Skin of body (tissue), 3 donors: ENCODE measurements around the gene CARD6. TPM values are rescaled to one million over a fixed set of nuclear protein-coding genes. Genes with fewer than 3 reads are reported as not detected.
"Not testable (repeated sequence)": the region's sequence is repeated elsewhere in the genome, so short reads cannot be mapped to it uniquely, and the experiment has no call there.

Experiments used
- DNase-seq: peaks from one replicate; lab custom pipeline; 2025; lab: John Stamatoyannopoulos, UW
- small RNA-seq: library from RNA; depleted of rRNA; stranded (forward); fragments of <200 nt; gene quantifications from one replicate; pipeline ENCODE3, GENCODE V24; 2014; ENCODE audit warnings: low replicate concordance
- total RNA-seq: library from RNA; depleted of rRNA; stranded (reverse); fragments of >200 nt; gene quantifications from one replicate; pipeline ENCODE4 v1.2.3, GENCODE V29; 2014

The CARD6 gene
- total RNA-seq, 1 donor from 2014 or later = 3.9 TPM

DNA sequence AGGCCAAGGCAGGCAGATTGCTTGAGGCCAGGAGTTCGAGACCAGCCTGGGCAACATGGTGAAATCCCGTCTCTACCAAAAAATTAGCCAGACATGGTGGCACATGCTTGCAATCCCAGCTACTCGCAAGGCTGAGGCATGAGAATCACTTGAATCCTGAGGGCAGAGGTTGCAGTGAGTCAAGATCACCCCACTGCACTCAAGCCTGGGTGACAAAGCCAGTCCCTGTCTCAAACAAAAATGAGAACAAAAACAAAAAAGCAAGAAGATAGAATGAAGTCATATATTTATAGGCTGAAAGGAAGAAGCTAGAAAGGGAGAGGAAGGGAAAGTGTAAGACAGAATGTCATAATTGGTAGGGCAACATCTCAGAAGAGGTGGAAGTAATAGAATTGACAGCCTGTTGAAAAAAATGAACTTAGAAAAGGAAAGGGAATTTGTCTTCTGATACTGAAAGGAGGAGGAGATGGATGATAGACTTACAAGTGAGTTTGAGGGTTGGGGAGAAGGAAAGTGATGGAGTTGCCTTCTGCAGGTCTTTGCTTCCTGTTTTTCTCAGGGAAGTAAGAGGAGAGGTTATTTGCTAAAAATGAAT, 32.2 kb downstream of the CARD6 start:
- no peak for DNase-seq

GRCh38 chr5:40875958-40876357, 34.8 kb downstream of the CARD6 start:
- no peak for DNase-seq

DNA sequence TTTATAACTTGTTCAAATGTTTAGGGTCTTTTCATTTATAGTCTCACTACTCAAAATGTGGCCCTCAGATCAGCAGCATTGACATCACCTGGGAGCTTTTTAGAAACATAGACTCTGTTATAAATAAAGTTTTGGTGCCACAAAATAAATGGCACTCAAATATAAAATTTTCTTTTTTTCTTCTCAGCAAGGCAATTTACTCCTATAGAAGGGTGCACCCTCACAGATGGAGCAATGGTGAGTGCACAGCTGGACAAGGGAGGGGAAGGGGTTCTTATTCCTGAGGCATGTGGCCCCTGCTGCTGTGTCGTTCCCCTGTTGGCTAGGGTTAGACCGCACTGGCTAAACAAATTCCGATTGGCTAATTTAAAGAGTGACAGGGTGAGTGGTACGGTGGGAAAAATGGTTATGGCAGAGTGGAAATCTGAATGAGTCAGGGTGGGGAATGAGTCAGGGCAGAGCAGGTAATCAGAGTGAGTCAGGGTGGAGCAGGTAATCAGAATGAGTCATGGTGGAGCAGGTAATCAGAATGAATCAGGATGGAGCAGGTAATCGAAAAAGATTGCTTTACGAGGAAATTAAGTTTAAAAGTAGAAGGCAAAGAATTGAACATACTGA, 36.3 kb downstream of the CARD6 start:
- no peak for DNase-seq

DNA sequence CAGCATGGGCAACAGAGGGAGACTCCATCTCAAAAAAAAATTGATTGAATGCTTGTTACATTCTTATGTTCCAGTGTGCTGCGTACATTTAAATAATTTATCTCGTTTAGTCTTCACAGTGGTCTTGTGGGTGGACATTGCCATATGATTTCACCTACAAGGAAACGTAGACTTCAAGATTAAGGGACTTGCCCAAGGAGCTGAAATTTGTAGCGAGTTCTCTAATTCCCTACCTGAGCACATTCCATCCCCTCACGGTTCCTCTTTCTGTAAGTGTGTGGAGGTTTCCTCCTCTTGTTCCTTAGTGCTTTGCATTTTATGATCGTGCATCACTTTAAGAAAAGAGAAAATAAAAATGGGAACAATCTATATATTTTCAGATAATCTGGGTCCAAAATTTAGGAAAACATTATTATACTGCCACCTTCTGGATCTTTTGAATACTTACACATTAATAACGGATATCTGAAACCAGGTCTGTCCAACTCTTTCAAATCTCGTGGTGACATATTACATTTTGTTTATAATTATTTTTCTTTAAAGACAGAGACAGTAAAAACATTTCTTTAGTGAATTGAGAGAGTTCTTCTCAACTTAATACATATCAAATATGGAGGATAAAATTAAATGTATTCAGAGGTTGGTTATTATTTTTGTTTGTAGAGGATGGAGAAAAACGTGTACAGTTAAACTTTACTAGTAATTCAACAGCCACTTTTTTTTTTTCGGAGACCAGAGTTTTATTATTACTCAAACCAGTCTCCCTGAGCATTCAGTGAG, 38.2 kb downstream of the CARD6 start:
- DNase-seq = no peak

GRCh38 chr5:40882291-40882690, 41.1 kb downstream of the CARD6 start:
- no peak for DNase-seq

DNA sequence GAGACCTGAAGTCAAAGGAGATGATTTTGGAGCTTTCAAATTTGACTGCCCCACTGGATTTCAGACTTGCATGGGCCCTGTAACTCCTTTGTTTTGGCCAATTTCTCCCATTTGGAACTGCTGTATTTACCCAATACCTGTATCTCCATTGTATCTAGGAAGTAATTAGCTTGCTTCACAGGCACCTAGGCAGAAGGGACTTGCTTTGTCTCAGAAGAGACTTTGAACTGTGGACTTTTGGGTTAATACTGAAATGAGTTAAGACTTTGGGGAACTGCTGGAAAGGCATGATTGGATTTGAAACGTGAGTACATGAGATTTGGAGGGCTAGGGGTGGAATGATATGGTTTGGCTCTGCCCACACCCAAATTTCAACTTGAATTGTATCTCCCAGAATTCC, 41.9 kb downstream of the CARD6 start:
- not testable (repeated sequence) for DNase-seq

DNA sequence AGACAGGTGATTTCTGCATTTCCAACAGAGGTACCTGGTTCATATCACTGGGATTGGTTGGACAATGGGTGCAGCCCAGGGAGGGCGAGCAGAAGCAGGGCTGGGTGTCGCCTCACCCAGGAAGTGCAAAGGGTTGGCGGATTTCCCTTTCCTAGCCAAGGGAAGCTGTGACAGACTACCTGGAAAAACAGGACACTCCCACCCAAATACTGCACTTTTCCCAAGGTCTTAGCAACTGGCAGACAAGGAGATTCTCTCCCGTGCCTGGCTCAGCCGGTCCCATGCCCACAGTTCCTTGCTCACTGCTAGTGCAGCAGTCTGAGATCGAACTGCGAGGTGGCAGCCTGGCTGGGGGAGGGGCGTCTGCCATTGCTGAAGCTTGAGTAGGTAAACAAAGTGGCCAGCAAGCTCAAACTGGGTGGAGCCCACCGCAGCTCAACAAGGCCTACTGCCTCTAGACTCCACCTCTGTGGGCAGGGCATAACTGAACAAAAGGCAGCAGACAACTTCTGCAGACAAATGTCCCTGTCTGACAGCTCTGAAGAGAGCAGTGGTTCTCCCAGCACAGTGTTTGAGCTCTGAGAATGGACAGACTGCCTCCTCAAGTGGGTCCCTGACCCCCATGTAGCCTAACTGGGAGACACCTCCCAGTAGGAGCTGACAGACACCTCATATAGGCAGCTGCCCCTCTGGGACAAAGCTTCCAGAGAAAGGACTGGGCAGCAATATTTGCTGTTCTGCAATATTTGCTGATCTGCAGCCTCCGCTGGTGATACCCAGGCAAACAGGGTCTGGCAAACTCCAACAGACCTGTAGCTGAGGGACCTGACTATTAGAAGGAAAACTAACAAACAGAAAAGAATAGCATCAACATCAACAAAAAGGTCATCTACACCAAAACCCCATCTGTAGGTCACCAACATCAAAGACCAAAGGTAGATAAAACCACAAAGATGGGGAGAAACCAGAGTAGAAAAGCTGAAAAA, 54.6 kb downstream of the CARD6 start:
- DNase-seq = not testable (repeated sequence)

GRCh38 chr5:40904205-40904993, 63.2 kb downstream of the CARD6 start:
- peak; percentile 2 for DNase-seq

GRCh38 chr5:40904994-40905306, 63.8 kb downstream of the CARD6 start:
- no peak for DNase-seq

GRCh38 chr5:40906351-40906751, 65.2 kb downstream of the CARD6 start:
- no peak for DNase-seq

DNA sequence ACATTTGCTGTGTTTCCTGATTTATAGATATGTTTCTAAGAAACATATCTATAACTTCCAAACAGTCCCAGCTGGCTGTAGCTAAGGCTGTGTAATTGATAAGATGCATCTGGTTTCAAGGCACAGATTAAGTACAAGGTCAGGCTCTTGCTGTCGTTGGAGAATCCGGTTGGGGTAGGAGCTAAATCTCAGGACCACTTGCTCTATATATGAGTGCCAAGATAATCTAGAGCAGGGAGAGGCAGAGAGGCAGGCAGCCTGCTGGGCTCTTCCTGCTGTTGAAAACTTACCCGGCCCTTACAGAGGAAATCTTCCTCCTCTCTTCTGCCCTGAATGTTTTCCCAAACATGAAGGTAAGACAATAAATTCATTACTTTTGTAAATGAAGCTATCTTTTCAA, 68.1 kb downstream of the CARD6 start, which contains the start of gene C7:
TSS of gene C7 (plus strand) at position 234 of the 400 bp plus-strand sequence. CDS start at position 348, 114 bp downstream.
- no peak for DNase-seq

- no peak for DNase-seq
Observed at GRCh38 chr5:40909723-40910122, 68.6 kb downstream of the CARD6 start.

Small RNA genes within 50 kb of the gene (small RNA-seq; reads per million reads assigned to genes)
- 5.8 reads per million, percentile 91 among the genes with 10 or more reads in this experiment for gene SNORD72

Other genes starting within 250 kb of the CARD6 start
- gene PTGER4, start 161.5 kb upstream of the CARD6 start, total RNA-seq = 15.3 TPM
- 22.0 TPM for gene TTC33, start 85.4 kb upstream of the CARD6 start, total RNA-seq
- gene PRKAA1, start 43.0 kb upstream of the CARD6 start, total RNA-seq = 53.3 TPM
- gene RPL37, start 6.1 kb upstream of the CARD6 start, total RNA-seq = 1,466 TPM
- gene C7, start 68.1 kb downstream of the CARD6 start, total RNA-seq = 48.0 TPM
- gene MROH2B, start 230.0 kb downstream of the CARD6 start, total RNA-seq = not detected